OCI-LY1 (cell line): ENCODE data around the gene TRPM3.

ENCODE experiments used
- CTCF ChIP-seq: fragments of 200-600 bp; sonication (generic), shearing (Covaris generic); IDR thresholded peaks from 2 replicates; pipeline ENCODE4 v1.5.1; 2017; ENCODE audit warnings: mild to moderate bottlenecking, antibody characterized with exemption, low read length, moderate library complexity, mixed read lengths
- EZH2 ChIP-seq: fragments of 200-600 bp; sonication (generic), shearing (Covaris generic); IDR thresholded peaks from 2 replicates; pipeline ENCODE4 v1.8.0; 2017; ENCODE audit warnings: borderline replicate concordance, mixed run types, mild to moderate bottlenecking, antibody characterized with exemption, low read length, moderate library complexity, mixed read lengths

DNA sequence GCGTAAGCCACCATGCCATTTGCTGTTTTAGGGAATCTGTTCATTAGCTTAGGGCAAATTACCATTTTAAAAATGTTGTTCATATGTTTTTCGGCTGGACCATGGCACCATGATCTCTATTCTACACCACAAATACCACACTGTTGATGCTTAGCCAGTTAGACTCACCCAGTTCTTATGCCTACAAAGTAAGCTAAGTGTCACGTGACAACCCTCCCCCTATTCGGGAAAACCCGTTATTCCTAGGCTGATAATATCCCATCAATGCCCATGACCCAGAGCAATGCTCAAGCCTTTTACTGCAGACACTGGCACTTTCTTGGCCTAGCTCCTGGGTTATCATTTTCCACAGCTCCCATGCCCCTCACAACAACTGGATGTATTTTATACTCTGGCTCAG is 426.7 kb downstream of the TRPM3 start:
- TF ChIP-seq CTCF (no peak), EZH2 (no peak)
